Psoas muscle (tissue), 8 donors: Measurements from ENCODE around the gene TAF3. TPM values are rescaled to one million over a fixed set of nuclear protein-coding genes. Genes with fewer than 3 reads are reported as not detected.

Source experiments
- ATAC-seq, 4 donors: fragments of 200-7000 bp; cut with Tn5 transposase; one replicate each; pipeline ENCODE4 v1.9.1; 2020; ENCODE audit warnings: moderate library complexity in 3 of 4, mild to moderate bottlenecking in 2 of 4
- DNase-seq, 2 donors: peaks; one replicate each; pipeline ENCODE4 v3.0.0-alpha.2; 2020
- H3K27ac ChIP-seq: fragments of 200-600 bp; one replicate; pipeline ENCODE4 v1.8.0; 2022
- H3K27me3 ChIP-seq, 3 donors: fragments of 200-600 bp in 1 of 3; one replicate each; pipeline versions ENCODE4 v1.6.1 to v1.8.0; 2013 to 2022; ENCODE audit warnings: low read length in 2 of 3, mild to moderate bottlenecking in 2 of 3, moderate library complexity in 1 of 3; ENCODE audit not compliant: insufficient read depth in 3 of 3
- H3K36me3 ChIP-seq, 2 donors: fragments of 200-600 bp in 1 of 2; one replicate each; pipeline versions ENCODE4 v1.6.1 to v1.8.0; 2013 to 2022; ENCODE audit warnings: low read depth in 1 of 2, mild to moderate bottlenecking in 1 of 2, moderate library complexity in 1 of 2; ENCODE audit not compliant: insufficient read depth in 1 of 2
- H3K4me1 ChIP-seq: fragments of 200-600 bp; one replicate; pipeline ENCODE4 v1.8.0; 2022
- H3K4me3 ChIP-seq: fragments of 200-600 bp; one replicate; pipeline ENCODE4 v1.8.0; 2022; ENCODE audit warnings: mild to moderate bottlenecking
- H3K9me3 ChIP-seq: fragments of 200-600 bp; one replicate; pipeline ENCODE4 v1.8.0; 2022
- WGBS, 3 donors: extraction: QIAGEN DNeasy Blood & Tissue Kit; methylation state at CpG; one replicate each; pipeline versions ENCODE4 v1.1.6 to v1.1.7; 2013; 5-methylcytosine and 5-hydroxymethylcytosine counted together
- intact Hi-C, 2 donors: fragments of 100-400 bp; cut with DNase I; formaldehyde crosslinking; loops; one replicate each; pipeline versions ENCODE4 v1.11.0 to v1.14.2; 2022
- polyA plus RNA-seq, 3 donors: library from polyadenylated mRNA; stranded (reverse); fragments of 200-250 nt; gene quantifications; one replicate each; pipeline ENCODE4 v1.2.3, GENCODE V29; 2013
- total RNA-seq, 4 donors: library from RNA; stranded (reverse); fragmentation: NEBNext Ultra II Directional in 2 of 4; extraction: Animal tissue kit (Norgen Biotek cat#: 25700) in 2 of 4; gene quantifications; one replicate each; pipeline versions ENCODE4 v1.2.1 to v1.2.4, GENCODE V29; 2021 to 2023
- TF ChIP-seq, protein P1 (sequence below): fragments of 200-600 bp; IDR thresholded peaks from one replicate; pipeline ENCODE4 v1.8.0; 2022; ENCODE audit warnings: antibody characterized with exemption
- donor health status: healthy with polysubstance abuse.
- donor health status: DM: no; HTN: no; CAD: no; lungs with moderate emphysema.
- donor health status: Bipolar disorder and iron deficiency.
- donor health status: healthy.
- donor health status: DM: yes; HTN: yes; CAD: no.
- donor health status: DM: no; HTN: no; CAD: no.
- donor health status: DM: no; HTN: no; CAD: no.
- donor health status: DM: yes; HTN: yes; CAD: no.

Gene TAF3
- total and polyA plus RNA-seq, 7 donors = 4.6 to 21.5 (median 13.0) TPM

- Histone ChIP-seq H3K27me3 (peaks cover 0 to 100% (median 49%) of the 10 kb centered on the region in 3 donors), H3K36me3 (no peaks in the 10 kb centered on the region)
These were observed 234.7 kb downstream of the TAF3 start for GRCh38 chr10:8052956-8053445.

DNA sequence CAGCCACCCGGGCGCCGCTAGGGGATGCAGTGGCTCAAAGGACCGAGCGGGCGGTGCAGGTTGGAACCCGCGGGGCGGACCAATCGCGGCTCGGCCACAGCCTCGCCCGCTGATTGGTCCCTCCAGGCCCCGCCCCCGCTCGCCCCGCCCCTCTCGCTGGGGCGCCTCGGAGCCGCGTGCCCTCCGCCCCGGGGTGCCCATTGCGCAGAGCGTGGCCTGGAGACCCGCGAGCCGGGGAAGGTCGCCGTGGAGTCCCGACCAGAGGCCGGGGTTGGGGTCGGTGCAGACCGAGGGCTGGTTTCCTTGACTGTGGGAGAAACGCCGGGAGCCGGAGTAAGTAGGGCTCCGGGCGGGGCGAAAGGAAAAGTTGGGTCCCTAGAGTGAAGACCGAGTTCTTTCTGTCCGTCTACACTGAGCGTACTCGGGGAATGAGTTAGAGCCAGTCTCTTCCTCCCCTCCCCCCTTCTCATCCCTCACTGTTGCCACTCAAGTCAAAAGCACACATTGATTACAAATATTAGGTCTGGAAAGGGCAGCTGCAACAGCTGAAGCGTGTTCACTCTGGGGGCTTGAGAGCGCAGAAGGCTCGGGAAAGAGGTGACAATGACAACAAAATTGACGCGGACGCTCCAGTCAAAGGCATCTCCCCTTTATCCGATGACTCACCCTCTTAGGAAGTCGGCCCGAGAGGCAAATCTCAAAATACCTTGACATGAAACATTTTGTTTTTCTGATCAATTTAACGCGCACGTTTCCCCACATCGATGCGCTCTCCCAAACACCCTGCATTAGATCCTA is 235.3 kb downstream of the TAF3 start:
- DNase-seq (peak; percentile 79 to 84), ATAC-seq (peak; percentile 77 to 87 (median 84))
- whole genome bisulfite sequencing, 3 donors = 1 to 2% (median 1%) methylated on average over 48 to 60 of the region's 60 CpGs
- Histone ChIP-seq H3K36me3 (no peaks in the 10 kb centered on the region), H3K27ac (no peak overlapping the region), H3K4me3 (peak overlapping the region; percentile 63), H3K27me3 (peaks cover 0 to 100% (median 52%) of the 10 kb centered on the region in 3 donors), H3K9me3 (no peaks in the 10 kb centered on the region), H3K4me1 (peaks cover 37% of the 10 kb centered on the region)
- intact Hi-C loops = no loop called here
- TF ChIP-seq, protein P1, sequence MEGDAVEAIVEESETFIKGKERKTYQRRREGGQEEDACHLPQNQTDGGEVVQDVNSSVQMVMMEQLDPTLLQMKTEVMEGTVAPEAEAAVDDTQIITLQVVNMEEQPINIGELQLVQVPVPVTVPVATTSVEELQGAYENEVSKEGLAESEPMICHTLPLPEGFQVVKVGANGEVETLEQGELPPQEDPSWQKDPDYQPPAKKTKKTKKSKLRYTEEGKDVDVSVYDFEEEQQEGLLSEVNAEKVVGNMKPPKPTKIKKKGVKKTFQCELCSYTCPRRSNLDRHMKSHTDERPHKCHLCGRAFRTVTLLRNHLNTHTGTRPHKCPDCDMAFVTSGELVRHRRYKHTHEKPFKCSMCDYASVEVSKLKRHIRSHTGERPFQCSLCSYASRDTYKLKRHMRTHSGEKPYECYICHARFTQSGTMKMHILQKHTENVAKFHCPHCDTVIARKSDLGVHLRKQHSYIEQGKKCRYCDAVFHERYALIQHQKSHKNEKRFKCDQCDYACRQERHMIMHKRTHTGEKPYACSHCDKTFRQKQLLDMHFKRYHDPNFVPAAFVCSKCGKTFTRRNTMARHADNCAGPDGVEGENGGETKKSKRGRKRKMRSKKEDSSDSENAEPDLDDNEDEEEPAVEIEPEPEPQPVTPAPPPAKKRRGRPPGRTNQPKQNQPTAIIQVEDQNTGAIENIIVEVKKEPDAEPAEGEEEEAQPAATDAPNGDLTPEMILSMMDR = peak; percentile 61

More at GRCh38 chr10:8052956-8053445, 234.7 kb downstream of the TAF3 start:
- ATAC-seq (no peak), DNase-seq (no peak)
- no peak overlapping the region for H3K27ac ChIP-seq
- H3K9me3 ChIP-seq = no peaks in the 10 kb centered on the region
- intact Hi-C loops = no loop called here
- H3K4me3 ChIP-seq = peak overlapping the region; percentile 63
- WGBS, 3 donors = 8 to 12% (median 10%) methylated on average over 17 of the region's 17 CpGs
- TF ChIP-seq, protein P1 = no peak
- peaks cover 37% of the 10 kb centered on the region for H3K4me1 ChIP-seq

- ATAC-seq (no peak), DNase-seq (no peak)
- peaks cover 0 to 98% (median 52%) of the 10 kb centered on the region in 3 donors for H3K27me3 ChIP-seq
- 0 to 2% (median 0%) methylated on average over 17 to 25 of the region's 25 CpGs for WGBS, 3 donors
- H3K4me1 ChIP-seq = peaks cover 35% of the 10 kb centered on the region
- H3K27ac ChIP-seq = peak overlapping the region; percentile 16
- intact Hi-C loops = no loop called here
- TF ChIP-seq, protein P1 = no peak
- no peaks in the 10 kb centered on the region for H3K9me3 ChIP-seq
- H3K36me3 ChIP-seq = no peaks in the 10 kb centered on the region
- H3K4me3 ChIP-seq = peak overlapping the region; percentile 63
These were observed 235.9 kb downstream of the TAF3 start for GRCh38 chr10:8054244-8054493.

DNA sequence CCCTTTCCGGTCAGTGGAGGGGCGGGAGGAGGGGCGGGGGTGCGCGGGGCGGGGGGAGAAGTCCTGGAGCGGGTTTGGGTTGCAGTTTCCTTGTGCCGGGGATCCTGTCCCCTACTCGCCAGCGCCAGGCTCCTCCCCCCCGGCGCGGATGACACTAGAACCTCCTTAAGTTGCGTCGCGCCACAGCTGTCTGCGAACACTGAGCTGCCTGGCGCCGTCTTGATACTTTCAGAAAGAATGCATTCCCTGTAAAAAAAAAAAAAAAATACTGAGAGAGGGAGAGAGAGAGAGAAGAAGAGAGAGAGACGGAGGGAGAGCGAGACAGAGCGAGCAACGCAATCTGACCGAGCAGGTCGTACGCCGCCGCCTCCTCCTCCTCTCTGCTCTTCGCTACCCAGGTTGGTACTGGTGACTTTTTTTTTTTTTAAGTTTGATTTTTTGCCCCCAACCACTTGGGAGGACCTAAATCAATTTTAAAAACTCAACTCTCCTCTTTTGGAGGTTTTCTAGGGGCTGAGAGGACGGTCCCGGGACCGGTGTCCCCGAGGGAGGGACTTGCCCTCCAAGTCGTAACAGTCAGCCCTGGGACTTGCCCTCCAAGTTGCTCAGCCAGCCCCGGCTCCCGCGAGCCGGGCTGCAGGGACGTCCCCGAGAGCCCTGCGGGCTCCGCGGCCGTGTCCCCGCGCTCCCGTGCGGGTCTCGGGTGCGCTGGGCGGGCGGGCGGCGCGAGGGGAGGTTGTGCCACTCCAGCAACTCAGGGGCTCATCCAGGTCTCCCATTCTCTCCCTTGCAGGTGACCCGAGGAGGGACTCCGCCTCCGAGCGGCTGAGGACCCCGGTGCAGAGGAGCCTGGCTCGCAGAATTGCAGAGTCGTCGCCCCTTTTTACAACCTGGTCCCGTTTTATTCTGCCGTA is 236.4 kb downstream of the TAF3 start, which contains the start of gene GATA3:
Gene GATA3 (plus strand): TSS at position 195 of the 914 bp plus-strand sequence. CDS start 968 bp downstream, outside the sequence.
- 2 to 3% (median 3%) methylated on average over 49 to 65 of the region's 65 CpGs for WGBS, 3 donors
- DNase-seq (peak; percentile 61 to 72), ATAC-seq (no peak)
- Histone ChIP-seq H3K9me3 (no peaks in the 10 kb centered on the region), H3K27me3 (peaks cover 0 to 98% (median 49%) of the 10 kb centered on the region in 3 donors), H3K4me3 (peak within 1 kb of the TSS; percentile 63), H3K4me1 (peaks cover 33% of the 10 kb centered on the region), H3K27ac (peak within 1 kb of the TSS; percentile 16), H3K36me3 (no peaks in the 10 kb centered on the region)
- TF ChIP-seq, protein P1 = no peak
- intact Hi-C loops = no loop called here
